Glutamatergic neuron (in vitro differentiated cells): Measurements from ENCODE around the gene ABHD10. TPM values are rescaled to one million over a fixed set of nuclear protein-coding genes. Genes with fewer than 3 reads are reported as not detected.

Experiments
- DNase-seq: peaks from one replicate; pipeline ENCODE4 v3.0.0; 2022
- H3K27ac Mint-ChIP-seq: one replicate; pipeline ENCODE4 v1.8.0; 2020; ENCODE audit warnings: mild to moderate bottlenecking, mixed read lengths, inconsistent platforms; ENCODE audit not compliant: unreplicated experiment
- H3K27me3 Mint-ChIP-seq: one replicate; pipeline ENCODE4 v1.8.0; 2020; ENCODE audit warnings: mild to moderate bottlenecking, moderate library complexity, mixed read lengths, inconsistent platforms; ENCODE audit not compliant: unreplicated experiment
- H3K36me3 Mint-ChIP-seq: one replicate; pipeline ENCODE4 v1.8.0; 2020; ENCODE audit warnings: mild to moderate bottlenecking, mixed read lengths, inconsistent platforms; ENCODE audit not compliant: unreplicated experiment
- H3K4me1 Mint-ChIP-seq: one replicate; pipeline ENCODE4 v1.8.0; 2020; ENCODE audit warnings: mild to moderate bottlenecking, low read depth, mixed read lengths, inconsistent platforms; ENCODE audit not compliant: unreplicated experiment
- H3K4me3 Mint-ChIP-seq: one replicate; pipeline ENCODE4 v1.8.0; 2020; ENCODE audit warnings: mild to moderate bottlenecking, mixed read lengths, inconsistent platforms; ENCODE audit not compliant: unreplicated experiment
- H3K9me3 Mint-ChIP-seq: one replicate; pipeline ENCODE4 v1.8.0; 2020; ENCODE audit warnings: mild to moderate bottlenecking, moderate library complexity, mixed read lengths, inconsistent platforms; ENCODE audit not compliant: unreplicated experiment
- CTCF ChIP-seq: fragments of 200-600 bp; sonication (generic); IDR thresholded peaks from one replicate; pipeline ENCODE4 v1.5.0; 2021; ENCODE audit not compliant: partially characterized antibody, unreplicated experiment
- total RNA-seq: library from RNA; stranded (reverse); fragmentation: NEBNext Ultra II Directional; extraction: Animal tissue kit (Norgen Biotek cat#: 25700); gene quantifications from one replicate; pipeline ENCODE4 v1.2.1, GENCODE V29; 2021; ENCODE audit not compliant: unreplicated experiment

Gene ABHD10
- total RNA-seq, 1 donor from 2014 or later = 35.9 TPM

- Mint-ChIP-seq H3K36me3 (no peaks in the 10 kb centered on the region), H3K4me1 (peaks cover 2% of the 10 kb centered on the region), H3K27me3 (no peaks in the 10 kb centered on the region), H3K9me3 (no peaks in the 10 kb centered on the region), H3K4me3 (no peak overlapping the region), H3K27ac (no peak overlapping the region)
- no peak for TF ChIP-seq CTCF
- no peak for DNase-seq
Measured at GRCh38 chr3:111975131-111975530, 3.7 kb upstream of the ABHD10 start.

GRCh38 chr3:111976254-111976653, 2.6 kb upstream of the ABHD10 start:
- peaks cover 5% of the 10 kb centered on the region for H3K4me1 Mint-ChIP-seq
- no peak for DNase-seq
- H3K9me3 Mint-ChIP-seq = no peaks in the 10 kb centered on the region
- H3K27ac Mint-ChIP-seq = no peak overlapping the region
- no peaks in the 10 kb centered on the region for H3K36me3 Mint-ChIP-seq
- TF ChIP-seq CTCF = no peak
- no peak overlapping the region for H3K4me3 Mint-ChIP-seq
- no peaks in the 10 kb centered on the region for H3K27me3 Mint-ChIP-seq

GRCh38 chr3:111979434-111980038, 710 bp downstream of the ABHD10 start:
- Mint-ChIP-seq H3K27ac (peak overlapping the region; percentile 88), H3K4me3 (peak overlapping the region; percentile 84), H3K36me3 (no peaks in the 10 kb centered on the region), H3K27me3 (no peaks in the 10 kb centered on the region), H3K9me3 (no peaks in the 10 kb centered on the region), H3K4me1 (peaks cover 8% of the 10 kb centered on the region)
- no peak for TF ChIP-seq CTCF
- no peak for DNase-seq

DNA sequence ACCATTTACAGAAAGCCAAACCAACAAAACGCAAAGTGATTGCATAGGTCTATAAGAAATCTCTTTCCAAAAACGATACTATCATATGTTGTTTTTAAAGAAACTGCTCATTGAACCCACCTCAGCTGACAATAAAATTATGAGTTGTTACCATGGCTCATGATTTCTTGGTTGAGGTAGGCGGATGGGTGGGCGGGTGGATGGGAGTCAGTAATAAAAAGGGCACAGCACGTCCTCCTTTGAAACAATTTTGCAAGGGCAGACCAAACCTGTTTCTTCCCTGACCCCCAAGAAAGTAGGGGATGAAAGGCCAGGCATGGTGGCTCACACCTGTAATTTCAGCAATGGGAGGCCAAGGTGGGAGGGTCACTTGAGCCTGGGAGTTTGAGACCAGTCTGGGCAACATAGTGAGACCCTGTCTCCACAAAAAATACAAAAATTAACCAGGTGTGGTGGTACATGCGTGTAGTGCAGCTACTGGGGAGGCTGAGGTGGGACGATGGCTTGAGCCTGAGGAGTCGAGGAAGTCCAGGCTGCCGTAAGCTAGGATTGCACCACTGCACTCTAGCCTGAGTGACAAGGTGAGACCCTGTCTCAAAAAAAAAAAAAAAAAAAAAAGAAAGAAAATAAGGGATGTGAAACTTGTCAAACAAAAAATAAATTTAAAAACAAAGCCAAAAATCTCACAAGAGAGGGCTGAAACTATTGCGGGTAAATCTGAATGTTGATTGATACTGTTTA, 2.1 kb downstream of the ABHD10 start:
- H3K27me3 Mint-ChIP-seq = no peaks in the 10 kb centered on the region
- no peak for DNase-seq
- peaks cover 8% of the 10 kb centered on the region for H3K4me1 Mint-ChIP-seq
- H3K27ac Mint-ChIP-seq = no peak overlapping the region
- no peaks in the 10 kb centered on the region for H3K9me3 Mint-ChIP-seq
- H3K36me3 Mint-ChIP-seq = no peaks in the 10 kb centered on the region
- TF ChIP-seq CTCF = no peak
- peak overlapping the region; percentile 27 for H3K4me3 Mint-ChIP-seq

GRCh38 chr3:111981457-111981763, 2.6 kb downstream of the ABHD10 start:
- no peak for TF ChIP-seq CTCF
- no peaks in the 10 kb centered on the region for H3K9me3 Mint-ChIP-seq
- H3K4me1 Mint-ChIP-seq = peaks cover 8% of the 10 kb centered on the region
- H3K27me3 Mint-ChIP-seq = no peaks in the 10 kb centered on the region
- no peaks in the 10 kb centered on the region for H3K36me3 Mint-ChIP-seq
- H3K27ac Mint-ChIP-seq = no peak overlapping the region
- DNase-seq = no peak
- H3K4me3 Mint-ChIP-seq = no peak overlapping the region
